KMS-11 (cell line): ENCODE data around the gene IL3RA.

Experiments
- H2AFZ ChIP-seq: fragments of 200-600 bp; sonication (generic); 2 replicates; pipeline ENCODE4 v1.6.1; 2016; ENCODE audit warnings: antibody characterized with exemption, mixed run types, low read depth
- H3K27ac ChIP-seq: fragments of 200-600 bp; sonication (generic); 2 replicates; pipeline ENCODE4 v1.6.1; 2016; ENCODE audit warnings: mild to moderate bottlenecking, mixed run types
- H3K27me3 ChIP-seq: fragments of 200-600 bp; sonication (generic); 2 replicates; pipeline ENCODE4 v1.6.1; 2017; ENCODE audit warnings: mild to moderate bottlenecking, low read depth, mixed run types, moderate library complexity; ENCODE audit not compliant: insufficient read depth
- H3K36me3 ChIP-seq: fragments of 200-600 bp; sonication (generic); 2 replicates; pipeline ENCODE4 v1.6.1; 2017; ENCODE audit warnings: mild to moderate bottlenecking, mixed run types; ENCODE audit not compliant: insufficient read depth
- H3K4me1 ChIP-seq: fragments of 200-600 bp; sonication (generic); 2 replicates; pipeline ENCODE4 v1.6.1; 2016; ENCODE audit warnings: mild to moderate bottlenecking, low read depth, mixed run types; ENCODE audit not compliant: poor library complexity, severe bottlenecking
- H3K4me2 ChIP-seq: fragments of 200-600 bp; sonication (generic); 2 replicates; pipeline ENCODE4 v1.7.0; 2016; ENCODE audit warnings: mild to moderate bottlenecking, mixed run types
- H3K4me3 ChIP-seq: fragments of 200-600 bp; sonication (generic); IDR thresholded peaks from 2 replicates; pipeline ENCODE4 v1.6.1; 2017; ENCODE audit warnings: low read depth, low read length, mixed read lengths; ENCODE audit not compliant: insufficient read depth
- H3K79me2 ChIP-seq: fragments of 200-600 bp; sonication (generic); 2 replicates; pipeline ENCODE4 v1.6.1; 2016; ENCODE audit warnings: low read depth, mixed run types; ENCODE audit not compliant: insufficient read depth
- H3K9ac ChIP-seq: fragments of 200-600 bp; sonication (generic); 2 replicates; pipeline ENCODE4 v1.6.1; 2016; ENCODE audit warnings: mild to moderate bottlenecking, mixed run types
- H4K20me1 ChIP-seq: fragments of 200-600 bp; sonication (generic); 2 replicates; pipeline ENCODE4 v1.6.1; 2016; ENCODE audit warnings: mild to moderate bottlenecking, mixed run types; ENCODE audit not compliant: insufficient read depth
- CTCF ChIP-seq: fragments of 200-600 bp; sonication (generic); conservative IDR thresholded peaks from 2 replicates; pipeline ENCODE4 v1.6.1; 2017; ENCODE audit warnings: low read depth, mild to moderate bottlenecking, antibody characterized with exemption, low read length, moderate library complexity, mixed read lengths

IL3RA gene

GRCh38 chrX:1354036-1355019 is 17.7 kb downstream of the IL3RA start:
- no peaks in the 10 kb centered on the region for H3K4me1 ChIP-seq
- no peak for TF ChIP-seq CTCF
- H3K79me2 ChIP-seq, result no peaks in the 10 kb centered on the region
- H3K4me2 ChIP-seq, result no peak overlapping the region
- no peak overlapping the region for H2AFZ ChIP-seq
- no peaks in the 10 kb centered on the region for H4K20me1 ChIP-seq
- H3K36me3 ChIP-seq, result no peaks in the 10 kb centered on the region
- no peak overlapping the region for H3K27ac ChIP-seq
- H3K27me3 ChIP-seq, result no peaks in the 10 kb centered on the region
- no peak overlapping the region for H3K9ac ChIP-seq
- H3K4me3 ChIP-seq, result no peak overlapping the region

- no peak overlapping the region for H3K27ac ChIP-seq
- H3K9ac ChIP-seq, result no peak overlapping the region
- no peak for TF ChIP-seq CTCF
- no peak overlapping the region for H3K4me2 ChIP-seq
- H3K79me2 ChIP-seq, result no peaks in the 10 kb centered on the region
- no peaks in the 10 kb centered on the region for H3K36me3 ChIP-seq
- no peaks in the 10 kb centered on the region for H3K27me3 ChIP-seq
- H2AFZ ChIP-seq, result no peak overlapping the region
- H3K4me1 ChIP-seq, result no peaks in the 10 kb centered on the region
- no peak overlapping the region for H3K4me3 ChIP-seq
- H4K20me1 ChIP-seq, result no peaks in the 10 kb centered on the region
Observed at GRCh38 chrX:1355131-1356046, 18.8 kb downstream of the IL3RA start.

- H3K4me2 ChIP-seq, result no peak overlapping the region
- no peak for TF ChIP-seq CTCF
- no peaks in the 10 kb centered on the region for H3K27me3 ChIP-seq
- no peaks in the 10 kb centered on the region for H3K79me2 ChIP-seq
- no peak overlapping the region for H2AFZ ChIP-seq
- H4K20me1 ChIP-seq, result no peaks in the 10 kb centered on the region
- no peak overlapping the region for H3K4me3 ChIP-seq
- H3K9ac ChIP-seq, result no peak overlapping the region
- H3K4me1 ChIP-seq, result no peaks in the 10 kb centered on the region
- H3K36me3 ChIP-seq, result no peaks in the 10 kb centered on the region
- no peak overlapping the region for H3K27ac ChIP-seq
Observed at GRCh38 chrX:1357993-1358392, 21.4 kb downstream of the IL3RA start.

- Histone ChIP-seq H3K36me3 (no peaks in the 10 kb centered on the region), H3K27ac (no peak overlapping the region), H3K27me3 (no peaks in the 10 kb centered on the region), H3K9ac (no peak overlapping the region), H4K20me1 (no peaks in the 10 kb centered on the region), H3K4me2 (no peak overlapping the region), H3K4me3 (no peak overlapping the region), H3K79me2 (no peaks in the 10 kb centered on the region), H3K4me1 (no peaks in the 10 kb centered on the region), H2AFZ (no peak overlapping the region)
- TF ChIP-seq CTCF, result no peak
Observed at GRCh38 chrX:1358793-1359476, 22.4 kb downstream of the IL3RA start.
